ENCODE measurements around the gene TUFM.
"Not testable (repeated sequence)": the region's sequence is repeated elsewhere in the genome, so short reads cannot be mapped to it uniquely, and the experiment has no call there.

TUFM gene

DNA sequence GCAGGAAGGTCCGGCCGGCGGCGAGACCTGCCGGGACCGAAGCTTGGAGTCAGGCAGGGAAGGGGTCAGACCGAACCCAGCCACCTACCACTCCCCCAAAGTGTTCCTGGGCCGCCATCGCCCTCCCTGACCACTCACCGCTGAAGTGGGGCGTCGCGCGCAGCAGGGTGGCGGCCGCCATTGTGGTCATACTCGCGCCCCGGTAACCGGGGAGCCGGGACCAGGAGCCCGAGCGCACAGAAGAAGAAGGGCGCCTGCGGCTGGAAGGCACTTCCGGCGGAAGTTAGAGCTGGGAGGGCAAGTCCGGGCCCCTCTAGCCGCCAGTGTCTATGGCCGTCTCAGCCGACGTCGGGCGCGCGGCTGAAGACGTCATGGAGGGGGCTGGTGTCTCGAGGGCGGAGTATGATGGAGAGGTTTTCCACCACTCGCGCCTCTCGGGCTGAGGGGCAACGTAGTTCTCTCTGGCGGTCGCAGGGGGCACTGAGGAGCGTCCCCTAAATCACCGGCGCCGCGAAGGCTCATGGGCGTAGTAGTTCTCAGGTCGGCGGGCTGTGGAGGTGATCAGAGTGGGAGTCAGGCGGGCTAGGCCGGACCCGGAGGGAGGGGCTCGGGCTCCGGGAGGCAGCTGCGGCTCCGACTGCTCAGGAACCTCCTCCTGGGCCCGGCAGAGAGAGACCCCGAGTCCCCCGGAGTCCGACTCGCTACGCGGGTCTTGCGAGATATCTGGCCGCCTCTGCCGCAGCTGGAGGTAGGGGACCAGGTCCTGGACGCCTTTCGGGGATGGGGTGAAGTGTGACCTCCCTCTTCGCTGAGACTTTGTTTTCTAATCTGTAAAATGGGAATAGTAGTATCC lies at the start of gene TUFM:
Gene TUFM, minus strand, starts transcription at position 269 of the 853 bp plus-strand sequence. Its CDS starts 79 bp downstream, at position 190.
- peak; percentile 95 for DNase-seq (ENCODE audit: low read depth in 2 of 2)

- no peak for DNase-seq (ENCODE audit: low read depth in 2 of 2)
Observed at GRCh38 chr16:28895609-28896008, 49.5 kb upstream of the TUFM start.

DNA sequence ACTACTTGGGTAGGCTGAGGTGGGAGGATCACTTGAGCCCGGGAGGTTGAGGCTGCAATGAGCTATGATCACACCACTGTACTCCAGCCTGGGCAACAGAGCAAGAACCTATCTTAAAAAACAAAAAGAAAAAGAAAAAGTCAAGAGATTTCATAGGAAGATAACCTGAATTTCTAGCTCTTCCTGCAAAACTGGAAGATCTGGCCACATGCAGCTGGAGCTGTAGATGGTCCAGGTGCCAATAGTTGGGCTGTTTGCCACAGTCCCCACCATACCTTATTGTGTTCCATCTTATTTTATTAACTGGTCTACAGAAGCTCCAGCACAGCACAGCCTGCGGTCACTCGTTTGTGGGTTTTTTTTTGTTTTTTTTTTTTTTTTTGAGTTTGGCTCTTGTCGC lies 47.1 kb upstream of the TUFM start:
- no peak for DNase-seq (ENCODE audit: low read depth in 2 of 2)

DNA sequence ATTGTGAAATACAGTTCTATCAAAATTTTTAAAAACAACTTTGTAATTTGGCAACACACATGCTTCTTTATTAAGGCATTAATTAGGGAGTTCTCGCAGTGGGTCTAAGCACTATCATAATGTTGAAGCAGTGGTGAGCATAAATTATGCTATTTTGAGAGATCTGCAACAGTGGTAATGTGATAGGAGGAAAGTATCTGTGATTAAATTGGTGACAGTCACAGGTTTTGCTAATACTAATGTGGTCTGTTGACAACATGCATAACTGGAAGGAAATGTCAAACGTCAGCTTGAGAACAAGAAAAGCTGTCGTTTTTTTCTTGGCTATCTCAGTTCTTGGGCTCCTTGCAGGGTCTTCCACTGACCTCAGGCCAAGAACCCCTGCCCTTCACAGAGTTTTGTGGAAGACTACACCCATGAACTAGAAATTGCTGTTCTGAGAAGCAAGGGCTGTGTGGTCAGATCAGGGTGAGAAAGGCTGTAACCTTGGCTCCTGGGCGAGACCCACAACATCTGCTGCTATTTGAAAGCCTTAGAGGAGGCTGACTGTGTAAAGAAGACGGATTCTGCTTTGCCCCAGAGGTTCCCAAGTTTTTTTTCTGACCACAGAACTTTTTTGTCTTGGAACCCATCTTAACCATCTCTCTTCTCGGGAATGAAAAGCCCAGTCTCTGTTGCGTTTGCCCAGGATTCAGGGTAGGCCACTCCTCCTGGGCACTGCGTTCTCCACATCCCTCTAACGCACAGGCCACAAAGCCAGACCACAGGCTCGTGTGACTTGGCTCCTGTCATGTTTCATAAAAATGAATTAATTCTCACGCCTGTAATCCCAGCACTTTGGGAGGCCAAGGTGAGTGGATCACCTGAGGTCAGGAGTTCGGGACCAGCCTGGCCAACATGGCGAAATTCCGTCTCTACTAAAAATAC lies 46.1 kb upstream of the TUFM start:
- DNase-seq (ENCODE audit: low read depth in 2 of 2), result no peak

- not testable (repeated sequence) for DNase-seq (ENCODE audit: low read depth in 2 of 2)
Observed at GRCh38 chr16:28890355-28890754, 44.2 kb upstream of the TUFM start.

DNA sequence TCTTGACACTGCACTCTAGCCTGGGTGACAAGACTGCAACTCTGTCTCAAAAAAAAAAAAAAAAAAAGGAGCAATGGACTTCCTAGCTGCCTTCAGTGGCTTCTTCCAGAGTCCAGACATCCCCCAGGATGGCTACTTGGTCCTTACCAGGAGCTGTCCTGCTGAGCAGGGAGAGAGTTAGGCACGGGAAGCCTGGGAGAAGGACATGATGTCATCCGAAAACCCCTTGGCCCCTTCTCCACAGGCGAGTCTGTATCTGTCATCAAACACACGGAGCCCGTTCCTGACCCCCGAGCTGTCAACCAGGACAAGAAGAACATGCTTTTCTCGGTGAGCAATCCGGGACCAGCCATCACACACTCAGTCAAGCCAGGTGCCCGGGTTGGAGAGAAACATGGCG lies 40.8 kb upstream of the TUFM start:
- no peak for DNase-seq (ENCODE audit: low read depth in 2 of 2)

- no peak for DNase-seq (ENCODE audit: low read depth in 2 of 2)
Observed at GRCh38 chr16:28884045-28884444, 37.9 kb upstream of the TUFM start.

DNA sequence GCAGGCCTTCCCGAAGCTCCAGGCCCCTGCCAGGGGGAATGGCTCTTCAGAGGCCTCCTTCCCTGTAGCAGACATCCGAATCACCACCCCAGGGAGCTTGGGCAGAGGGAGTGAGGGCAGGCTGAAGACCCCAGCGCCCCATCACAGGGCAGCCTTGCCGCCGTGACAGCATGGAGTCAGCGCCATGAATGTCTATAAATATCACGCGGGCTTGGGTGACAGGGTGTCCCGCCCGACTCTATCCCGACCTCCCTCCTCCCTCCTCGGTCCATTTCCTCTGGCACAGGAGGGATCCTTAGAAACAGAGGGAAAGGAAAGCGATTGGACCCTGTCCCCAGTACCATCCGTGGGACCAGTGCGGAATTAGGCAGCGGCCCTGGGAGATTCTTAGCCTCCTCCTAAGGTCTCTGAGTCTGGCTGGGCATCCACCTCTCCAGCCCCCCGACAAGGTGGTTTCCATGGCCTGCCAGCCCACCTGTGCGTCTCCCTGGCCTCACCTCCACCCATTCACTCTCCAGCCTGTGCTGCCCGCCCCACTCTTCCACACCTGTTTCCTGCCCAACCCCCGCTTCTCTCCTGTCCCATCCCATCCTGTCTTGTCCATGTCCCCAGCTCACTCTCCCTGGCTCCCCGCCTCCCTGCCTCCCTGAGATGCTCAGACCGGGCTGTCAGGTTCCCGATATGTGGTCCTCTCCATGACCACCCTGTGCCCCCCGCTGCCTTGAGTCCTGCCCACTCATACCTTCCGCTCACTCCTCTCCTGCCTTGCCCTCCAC lies 37.3 kb upstream of the TUFM start:
- no peak for DNase-seq (ENCODE audit: low read depth in 2 of 2)

DNA sequence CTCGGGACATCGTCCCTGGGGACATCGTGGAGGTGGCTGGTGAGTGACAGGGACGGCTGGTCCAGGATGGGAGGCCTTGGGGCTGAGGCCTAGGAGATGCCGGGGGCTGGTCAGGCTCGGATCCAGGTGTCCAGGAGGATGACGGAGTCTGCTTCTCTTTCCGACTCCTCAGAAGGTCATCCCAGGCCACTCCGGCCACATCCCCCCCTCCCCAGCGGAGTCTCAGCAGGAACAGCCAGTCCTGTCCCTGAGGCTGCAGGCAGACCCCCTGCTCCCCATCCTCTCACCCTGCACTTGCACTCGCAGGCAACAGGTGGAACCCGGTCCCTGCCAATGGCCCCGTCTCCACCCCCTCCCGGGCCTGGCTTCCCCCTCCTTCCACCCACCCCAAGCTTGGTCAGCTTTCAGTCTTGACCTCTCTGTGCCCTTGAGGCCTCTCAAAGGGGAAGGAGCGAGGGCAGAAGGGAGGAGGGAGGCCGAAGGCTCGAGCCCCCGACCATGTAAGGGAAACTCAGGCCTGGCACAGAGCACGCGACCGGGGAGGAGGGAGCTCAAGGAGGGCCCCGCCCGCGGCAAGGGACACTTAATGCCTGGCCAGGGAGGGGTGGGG lies 36.5 kb upstream of the TUFM start:
- DNase-seq (ENCODE audit: low read depth in 2 of 2), result no peak

DNA sequence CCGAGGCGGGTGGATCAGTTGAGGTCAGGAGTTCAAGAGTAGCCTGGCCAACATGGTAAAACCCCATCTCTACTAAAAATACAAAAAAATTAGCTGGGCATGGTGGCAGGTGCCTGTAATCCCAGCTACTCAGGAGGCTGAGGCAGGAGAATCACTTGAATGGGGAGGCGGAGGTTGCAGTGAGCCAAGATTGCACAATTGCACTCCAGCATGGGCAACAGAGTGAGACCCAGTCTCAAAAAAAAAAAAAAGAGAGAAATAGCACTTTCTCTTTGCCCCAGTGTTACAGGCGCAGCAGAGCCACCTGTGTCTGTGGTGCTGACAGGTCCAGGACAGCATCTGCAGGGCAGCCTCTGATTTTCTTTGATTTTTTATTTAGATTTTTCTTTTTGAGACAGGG lies 35.4 kb upstream of the TUFM start:
- not testable (repeated sequence) for DNase-seq (ENCODE audit: low read depth in 2 of 2)

- no peak for DNase-seq (ENCODE audit: low read depth in 2 of 2)
Observed at GRCh38 chr16:28880955-28881354, 34.8 kb upstream of the TUFM start.

- DNase-seq (ENCODE audit: low read depth in 2 of 2), result no peak
Observed at GRCh38 chr16:28880589-28880915, 34.4 kb upstream of the TUFM start.

GRCh38 chr16:28879841-28880588 lies 33.9 kb upstream of the TUFM start:
- DNase-seq (ENCODE audit: low read depth in 2 of 2), result peak; percentile 76 to 85

- no peak for DNase-seq (ENCODE audit: low read depth in 2 of 2)
Observed at GRCh38 chr16:28879261-28879840, 33.2 kb upstream of the TUFM start.

GRCh38 chr16:28878083-28878926 lies 32.2 kb upstream of the TUFM start, which contains the start of gene ATP2A1:
ATP2A1 (plus strand) TSS chr16:28878488; CDS start chr16:28878672, 184 bp downstream.
- no peak for DNase-seq (ENCODE audit: low read depth in 2 of 2)

DNA sequence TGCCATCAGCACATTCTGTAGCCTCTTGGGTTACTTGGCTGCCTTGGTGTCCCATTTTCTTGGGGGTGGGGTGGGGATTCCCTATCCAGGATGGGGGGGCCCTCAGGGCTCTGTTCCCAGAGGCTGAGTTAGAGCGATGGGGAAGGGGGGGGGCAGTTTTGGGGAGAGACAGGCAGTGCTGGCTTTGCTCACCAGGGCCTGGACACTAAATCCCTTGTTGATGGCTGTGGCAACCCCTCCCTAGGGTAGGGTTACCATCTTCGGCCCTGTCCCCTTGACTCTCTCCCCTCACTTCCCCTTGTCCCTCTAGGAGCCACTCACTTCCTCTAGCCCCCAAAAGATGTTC lies 31.5 kb upstream of the TUFM start:
- no peak for DNase-seq (ENCODE audit: low read depth in 2 of 2)

- DNase-seq (ENCODE audit: low read depth in 2 of 2), result no peak
Observed at GRCh38 chr16:28876973-28877654, 31.0 kb upstream of the TUFM start.

GRCh38 chr16:28876019-28876659 lies 30.0 kb upstream of the TUFM start:
- DNase-seq (ENCODE audit: low read depth in 2 of 2), result no peak
